ENCODE results near the gene PAPLN. TPM values are rescaled to one million over a fixed set of nuclear protein-coding genes. Genes with fewer than 3 reads are reported as not detected.

PAPLN gene
- total RNA-seq, 4 donors from 2014 or later = 3.0 to 15.7 (median 11.0) TPM

DNA sequence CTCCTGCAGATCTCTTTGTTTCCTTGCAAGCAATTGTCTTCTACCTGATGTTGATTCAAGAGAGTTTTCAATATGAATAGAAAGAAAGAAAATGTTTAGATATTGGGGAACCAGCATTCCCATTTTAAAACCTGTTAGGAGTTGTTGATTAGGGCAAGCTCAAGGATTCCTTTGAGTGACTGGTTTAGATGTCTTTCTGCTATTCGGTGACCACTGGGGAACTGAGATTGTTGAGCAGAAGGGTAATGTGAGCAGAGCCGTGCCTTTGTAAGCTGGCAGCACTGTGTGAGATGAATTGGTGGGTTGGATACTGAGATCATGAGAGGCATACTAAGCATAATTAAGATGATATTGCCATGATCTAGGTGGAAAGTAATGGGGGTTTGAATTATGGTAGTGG lies 39.1 kb upstream of the PAPLN start:
- Histone ChIP-seq H3K4me1 (no peaks in the 10 kb centered on the region), H3K36me3 (peaks cover 0 to 64% (median 18%) of the 10 kb centered on the region in 4 donors), H3K9me3 (no peaks in the 10 kb centered on the region), H3K27me3 (no peaks in the 10 kb centered on the region), H3K27ac (no peak overlapping the region), H3K4me3 (no peak overlapping the region)
- no peak for DNase-seq
- intact Hi-C loops (cut with DNase I; ENCODE audit: low total_unique reads) = no loop called here
- 89% methylated on average over 2 of the region's 2 CpGs; no CpG with 5 or more reads in 1 of the 2 donors for WGBS, 2 donors (ENCODE audit: low coverage in 1 of 2)
- in situ Hi-C loops (cut with MboI; ENCODE audit: low pct_ligation_motif_present in 1 of 4, low pct_unique_long_range_greater_than_20kb in 1 of 4, low sequenced_read_pairs in 3 of 4) = no loop called here
- no peak for TF ChIP-seq POLR2AphosphoS5 (IDR thresholded peaks at IDR 0.05)
- TF ChIP-seq CTCF (IDR thresholded peaks at IDR 0.05) = no peak
- no peak for TF ChIP-seq EP300 (IDR thresholded peaks at IDR 0.05; ENCODE audit: low read depth)
- no peak for TF ChIP-seq POLR2A (IDR thresholded peaks at IDR 0.05)

DNA sequence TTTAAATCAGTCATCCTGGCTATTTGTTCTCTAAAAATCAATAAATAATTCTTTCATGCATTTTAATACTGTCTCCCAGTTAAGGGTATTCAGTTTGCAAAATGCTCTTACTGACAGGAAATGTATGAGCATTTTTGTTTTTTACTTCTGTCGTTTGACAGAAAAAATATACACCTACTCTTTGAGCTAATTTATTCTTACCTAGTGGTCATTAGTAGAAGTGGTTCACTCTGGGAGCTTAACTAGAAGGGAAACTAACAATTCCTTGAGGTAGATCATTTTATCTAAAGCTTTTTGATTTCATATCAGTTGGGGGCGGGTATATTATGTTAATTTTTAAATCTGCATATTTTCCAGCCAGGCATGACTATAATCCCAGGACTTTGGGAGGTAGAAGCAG lies 33.8 kb upstream of the PAPLN start:
- H3K27ac ChIP-seq = no peak overlapping the region
- peaks cover 0 to 72% (median 30%) of the 10 kb centered on the region in 4 donors for H3K36me3 ChIP-seq
- DNase-seq = no peak
- TF ChIP-seq CTCF (IDR thresholded peaks at IDR 0.05) (no peak), POLR2AphosphoS5 (IDR thresholded peaks at IDR 0.05) (no peak), EP300 (IDR thresholded peaks at IDR 0.05; ENCODE audit: low read depth) (no peak), POLR2A (IDR thresholded peaks at IDR 0.05) (no peak)
- intact Hi-C loops (cut with DNase I; ENCODE audit: low total_unique reads) = no loop called here
- 81 to 95% methylated on average over 2 of the region's 2 CpGs for WGBS, 2 donors (ENCODE audit: low coverage in 1 of 2)
- H3K4me1 ChIP-seq = no peaks in the 10 kb centered on the region
- no peaks in the 10 kb centered on the region for H3K9me3 ChIP-seq
- H3K4me3 ChIP-seq = no peak overlapping the region
- in situ Hi-C loops (cut with MboI; ENCODE audit: low pct_ligation_motif_present in 1 of 4, low pct_unique_long_range_greater_than_20kb in 1 of 4, low sequenced_read_pairs in 3 of 4) = no loop called here
- H3K27me3 ChIP-seq = no peaks in the 10 kb centered on the region

DNA sequence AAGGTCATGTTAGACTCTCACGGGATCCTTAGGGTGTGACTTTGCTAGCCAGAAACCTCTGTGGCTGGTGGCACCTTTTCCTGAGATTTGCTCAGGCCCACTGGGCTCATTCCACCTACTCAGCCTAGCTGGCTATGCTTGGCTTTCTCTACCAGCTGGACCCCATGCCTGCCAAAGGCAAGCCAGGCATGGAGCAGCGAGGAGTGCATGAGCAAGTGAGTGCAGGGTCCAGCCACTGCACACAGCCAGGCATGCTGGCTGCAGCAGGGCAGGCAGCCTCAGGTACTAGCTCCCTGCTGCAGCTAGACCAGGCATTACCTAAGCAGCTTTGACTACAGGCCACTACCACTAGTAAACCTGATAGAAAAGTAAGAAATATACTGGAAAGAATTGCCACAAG lies 29.7 kb upstream of the PAPLN start:
- in situ Hi-C loops (cut with MboI; ENCODE audit: low pct_ligation_motif_present in 1 of 4, low pct_unique_long_range_greater_than_20kb in 1 of 4, low sequenced_read_pairs in 3 of 4) = no loop called here

GRCh38 chr14:73208390-73208789 lies 28.9 kb upstream of the PAPLN start:
- WGBS, 2 donors (ENCODE audit: low coverage in 1 of 2) = 97% methylated on average over 3 of the region's 3 CpGs; no CpG with 5 or more reads in 1 of the 2 donors
- no peak for TF ChIP-seq CTCF (IDR thresholded peaks at IDR 0.05)
- TF ChIP-seq POLR2AphosphoS5 (IDR thresholded peaks at IDR 0.05) = no peak
- no peak for TF ChIP-seq EP300 (IDR thresholded peaks at IDR 0.05; ENCODE audit: low read depth)
- no peak for TF ChIP-seq POLR2A (IDR thresholded peaks at IDR 0.05)
- Histone ChIP-seq H3K27ac (no peak overlapping the region), H3K27me3 (no peaks in the 10 kb centered on the region), H3K36me3 (peaks cover 0 to 73% (median 32%) of the 10 kb centered on the region in 4 donors), H3K4me3 (no peak overlapping the region), H3K4me1 (no peaks in the 10 kb centered on the region), H3K9me3 (no peaks in the 10 kb centered on the region)
- in situ Hi-C loops (cut with MboI; ENCODE audit: low pct_ligation_motif_present in 1 of 4, low pct_unique_long_range_greater_than_20kb in 1 of 4, low sequenced_read_pairs in 3 of 4) = no loop called here
- no peak for DNase-seq
- intact Hi-C loops (cut with DNase I; ENCODE audit: low total_unique reads) = no loop called here

More for the DNA sequence above, 29.7 kb upstream of the PAPLN start:
- 100% methylated on average over 2 of the region's 2 CpGs; no CpG with 5 or more reads in 1 of the 2 donors for WGBS, 2 donors (ENCODE audit: low coverage in 1 of 2)
- Histone ChIP-seq H3K4me1 (no peaks in the 10 kb centered on the region), H3K4me3 (no peak overlapping the region), H3K9me3 (no peaks in the 10 kb centered on the region), H3K36me3 (peaks cover 0 to 72% (median 32%) of the 10 kb centered on the region in 4 donors), H3K27ac (no peak overlapping the region), H3K27me3 (no peaks in the 10 kb centered on the region)
- intact Hi-C loops (cut with DNase I; ENCODE audit: low total_unique reads) = no loop called here
- TF ChIP-seq EP300 (IDR thresholded peaks at IDR 0.05; ENCODE audit: low read depth) = no peak
- TF ChIP-seq POLR2A (IDR thresholded peaks at IDR 0.05) = no peak
- no peak for TF ChIP-seq POLR2AphosphoS5 (IDR thresholded peaks at IDR 0.05)
- no peak for TF ChIP-seq CTCF (IDR thresholded peaks at IDR 0.05)
- DNase-seq = no peak
